ENCODE measurements around the gene SIK2.

SIK2 gene

DNA sequence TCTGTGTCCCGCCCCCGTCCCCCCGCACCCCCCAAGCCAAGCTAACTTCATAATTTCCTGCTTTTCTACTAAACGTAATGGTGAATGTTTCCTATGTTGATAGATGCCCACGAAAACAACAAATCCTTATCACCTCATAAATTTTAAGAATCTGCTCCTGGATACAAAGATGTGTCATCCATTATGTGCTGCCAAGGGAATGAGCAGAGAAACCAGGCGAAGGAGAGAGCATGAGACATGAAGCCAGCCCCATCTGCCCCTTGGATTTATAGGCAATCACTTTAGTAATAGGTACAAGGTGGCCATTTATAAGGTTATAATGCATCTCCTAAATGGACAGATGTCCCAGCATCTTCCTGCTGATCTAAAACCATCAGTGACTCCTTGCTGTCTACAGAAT is 31.5 kb upstream of the SIK2 start:
- TF ChIP-seq, protein P1, sequence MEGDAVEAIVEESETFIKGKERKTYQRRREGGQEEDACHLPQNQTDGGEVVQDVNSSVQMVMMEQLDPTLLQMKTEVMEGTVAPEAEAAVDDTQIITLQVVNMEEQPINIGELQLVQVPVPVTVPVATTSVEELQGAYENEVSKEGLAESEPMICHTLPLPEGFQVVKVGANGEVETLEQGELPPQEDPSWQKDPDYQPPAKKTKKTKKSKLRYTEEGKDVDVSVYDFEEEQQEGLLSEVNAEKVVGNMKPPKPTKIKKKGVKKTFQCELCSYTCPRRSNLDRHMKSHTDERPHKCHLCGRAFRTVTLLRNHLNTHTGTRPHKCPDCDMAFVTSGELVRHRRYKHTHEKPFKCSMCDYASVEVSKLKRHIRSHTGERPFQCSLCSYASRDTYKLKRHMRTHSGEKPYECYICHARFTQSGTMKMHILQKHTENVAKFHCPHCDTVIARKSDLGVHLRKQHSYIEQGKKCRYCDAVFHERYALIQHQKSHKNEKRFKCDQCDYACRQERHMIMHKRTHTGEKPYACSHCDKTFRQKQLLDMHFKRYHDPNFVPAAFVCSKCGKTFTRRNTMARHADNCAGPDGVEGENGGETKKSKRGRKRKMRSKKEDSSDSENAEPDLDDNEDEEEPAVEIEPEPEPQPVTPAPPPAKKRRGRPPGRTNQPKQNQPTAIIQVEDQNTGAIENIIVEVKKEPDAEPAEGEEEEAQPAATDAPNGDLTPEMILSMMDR (IDR thresholded peaks at IDR 0.05; ENCODE audit: low read depth, low read length): no peak
- no peak overlapping the region for H3K4me3 ChIP-seq (ENCODE audit: low read depth, low read length)
- in situ Hi-C loops (cut with HindIII; ENCODE audit: low sequenced_read_pairs): no loop called here
- no peak for DNase-seq (ENCODE audit: low read depth, low spot score)

DNA sequence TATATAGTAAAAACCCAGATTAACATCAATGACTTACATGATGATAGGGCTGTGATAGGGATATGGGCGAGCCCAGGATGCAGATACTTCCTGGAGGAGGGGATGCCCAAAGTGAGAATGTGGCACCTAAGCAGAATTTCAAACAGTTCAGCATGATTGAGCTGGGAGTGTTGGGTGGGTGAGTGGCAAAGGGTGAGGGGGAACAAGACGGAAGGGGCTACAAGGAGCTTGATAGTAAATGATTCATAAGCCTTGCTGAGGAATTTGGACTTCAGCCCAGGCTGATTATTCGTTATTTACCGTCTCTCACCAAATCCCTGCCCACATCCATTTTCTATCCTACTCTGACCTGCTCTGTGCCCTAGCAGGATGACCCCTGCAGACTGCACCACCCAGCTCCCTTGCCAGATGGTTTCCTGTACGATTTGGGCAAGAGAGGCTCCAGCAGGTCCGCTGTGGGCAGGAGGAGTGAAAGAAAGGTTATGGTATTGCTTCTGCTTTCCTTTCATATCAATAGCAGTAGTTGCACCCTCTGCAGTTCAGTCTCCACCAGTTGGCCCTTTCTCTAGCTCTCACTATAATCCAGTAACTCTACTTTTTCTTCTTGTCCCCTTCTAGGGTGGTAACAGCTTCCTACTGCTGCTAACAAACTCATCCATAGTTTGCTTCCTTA is 30.3 kb upstream of the SIK2 start:
- no peak overlapping the region for H3K4me3 ChIP-seq (ENCODE audit: low read depth, low read length)
- in situ Hi-C loops (cut with HindIII; ENCODE audit: low sequenced_read_pairs): no loop called here
- no peak for DNase-seq (ENCODE audit: low read depth, low spot score)
- TF ChIP-seq, protein P1 (IDR thresholded peaks at IDR 0.05; ENCODE audit: low read depth, low read length): no peak

DNA sequence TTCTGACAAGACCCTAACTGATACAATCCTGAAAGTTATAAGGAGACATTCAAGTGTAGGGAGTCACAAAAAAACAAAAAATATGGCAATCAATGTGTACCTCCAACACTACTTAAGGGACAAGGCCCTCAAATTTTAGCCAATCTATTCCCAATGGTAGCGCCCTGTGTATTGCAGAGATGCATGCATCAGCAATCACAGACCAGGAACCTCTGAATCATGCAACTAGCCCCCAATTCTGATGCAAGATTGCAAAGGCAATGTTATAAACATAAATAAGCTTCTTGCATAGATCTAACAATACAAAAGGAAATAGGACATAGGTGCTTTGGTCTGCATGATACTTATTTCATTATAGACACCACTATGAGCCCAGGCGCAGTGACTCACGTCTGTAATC is 29.7 kb upstream of the SIK2 start:
- in situ Hi-C loops (cut with HindIII; ENCODE audit: low sequenced_read_pairs): no loop called here
- TF ChIP-seq, protein P1 (IDR thresholded peaks at IDR 0.05; ENCODE audit: low read depth, low read length): no peak

DNA sequence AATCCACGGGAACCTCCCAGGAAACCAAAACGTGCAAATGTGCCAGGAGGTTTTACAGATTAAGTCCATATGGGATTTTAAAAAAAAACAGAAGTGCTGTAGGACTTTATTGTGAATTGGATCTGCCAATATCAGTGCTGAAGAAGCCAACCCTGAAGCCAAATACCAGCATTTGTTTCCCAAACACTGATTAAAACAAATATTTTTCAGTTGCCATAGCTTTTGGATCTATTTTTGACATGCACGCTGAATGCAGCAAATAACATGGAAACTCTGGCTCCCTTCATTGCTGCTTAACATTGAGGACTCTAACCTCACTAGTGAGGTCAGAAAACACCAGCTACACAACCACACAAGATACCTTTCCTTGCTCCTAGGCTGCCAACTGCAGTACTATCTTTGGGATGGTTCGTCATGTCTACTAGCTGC is 28.4 kb upstream of the SIK2 start:
- DNase-seq (ENCODE audit: low read depth, low spot score): no peak

More for the DNA sequence above, 29.7 kb upstream of the SIK2 start:
- no peak for DNase-seq (ENCODE audit: low read depth, low spot score)
- no peak overlapping the region for H3K4me3 ChIP-seq (ENCODE audit: low read depth, low read length)

DNA sequence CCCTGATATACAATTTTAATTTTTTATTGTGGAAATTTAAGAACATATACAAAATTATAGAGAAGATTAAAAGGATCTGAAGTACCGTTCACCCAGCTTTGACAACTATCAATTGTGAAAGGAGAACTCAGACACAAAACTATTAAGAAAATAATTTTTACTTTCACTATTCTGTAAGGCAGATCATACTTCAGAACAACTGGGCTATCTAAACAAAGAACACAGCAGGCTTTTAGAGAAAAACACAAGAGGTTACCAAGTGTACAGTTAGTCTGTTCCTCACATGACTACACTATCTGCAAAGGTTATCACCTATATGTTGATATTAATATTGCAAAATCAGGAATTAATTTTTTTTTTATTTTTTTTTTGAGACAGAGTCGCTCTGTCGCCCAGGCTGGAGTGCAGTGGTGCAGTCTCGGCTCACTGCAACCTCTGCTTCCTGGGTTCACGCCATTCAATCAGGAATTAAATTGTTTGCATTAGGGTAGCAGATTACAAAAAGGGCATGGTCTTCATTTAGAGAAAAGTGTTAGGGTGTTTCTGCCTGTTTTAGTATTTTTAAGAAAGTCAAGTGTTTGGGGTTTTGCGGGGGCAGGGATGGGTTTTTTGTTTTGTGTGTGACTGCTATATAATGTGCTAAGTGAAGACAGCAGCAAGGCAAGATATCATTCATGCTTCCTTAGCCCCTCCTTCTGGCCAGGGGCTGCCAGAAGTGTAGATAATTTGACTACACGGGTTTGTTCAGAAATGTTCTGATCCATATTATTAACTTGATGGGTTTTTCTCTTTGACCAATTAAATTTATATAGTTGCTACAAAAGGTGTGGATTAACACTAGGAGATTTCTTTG is 27.6 kb upstream of the SIK2 start:
- TF ChIP-seq, protein P1 (IDR thresholded peaks at IDR 0.05; ENCODE audit: low read depth, low read length): no peak
- no peak for DNase-seq (ENCODE audit: low read depth, low spot score)
- H3K4me3 ChIP-seq (ENCODE audit: low read depth, low read length): no peak overlapping the region
- in situ Hi-C loops (cut with HindIII; ENCODE audit: low sequenced_read_pairs): no loop called here

More for the DNA sequence above, 28.4 kb upstream of the SIK2 start:
- in situ Hi-C loops (cut with HindIII; ENCODE audit: low sequenced_read_pairs): no loop called here
- no peak overlapping the region for H3K4me3 ChIP-seq (ENCODE audit: low read depth, low read length)
- TF ChIP-seq, protein P1 (IDR thresholded peaks at IDR 0.05; ENCODE audit: low read depth, low read length): no peak

DNA sequence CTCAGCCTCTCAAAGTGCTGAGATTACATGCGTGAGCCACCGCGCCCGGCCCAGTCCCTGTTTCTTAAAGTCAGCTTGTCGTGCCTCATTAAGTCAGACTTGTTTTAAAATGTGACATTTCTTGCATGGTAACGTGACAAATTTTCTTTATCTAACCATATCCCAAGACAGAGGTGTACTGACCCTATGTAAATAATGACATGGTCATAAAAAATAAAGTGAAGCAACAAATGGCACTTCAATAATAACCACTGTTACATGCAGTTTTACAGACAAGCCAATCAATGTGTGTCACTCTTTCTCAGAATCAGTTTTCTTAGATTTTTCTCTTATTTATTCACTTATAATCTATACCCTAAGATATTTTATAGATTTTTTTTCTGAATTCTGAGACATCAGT is 26.5 kb upstream of the SIK2 start:
- TF ChIP-seq, protein P1 (IDR thresholded peaks at IDR 0.05; ENCODE audit: low read depth, low read length): no peak
- in situ Hi-C loops (cut with HindIII; ENCODE audit: low sequenced_read_pairs): no loop called here
- H3K4me3 ChIP-seq (ENCODE audit: low read depth, low read length): no peak overlapping the region
- no peak for DNase-seq (ENCODE audit: low read depth, low spot score)
